IPS-11a (cell line): ENCODE data around the gene HAND2.

ENCODE experiments used
- H3K4me3 ChIP-seq: one replicate; pipeline ENCODE4 v1.5.1; 2013; ENCODE audit warnings: low read depth, low read length, control low read depth

The HAND2 gene

DNA sequence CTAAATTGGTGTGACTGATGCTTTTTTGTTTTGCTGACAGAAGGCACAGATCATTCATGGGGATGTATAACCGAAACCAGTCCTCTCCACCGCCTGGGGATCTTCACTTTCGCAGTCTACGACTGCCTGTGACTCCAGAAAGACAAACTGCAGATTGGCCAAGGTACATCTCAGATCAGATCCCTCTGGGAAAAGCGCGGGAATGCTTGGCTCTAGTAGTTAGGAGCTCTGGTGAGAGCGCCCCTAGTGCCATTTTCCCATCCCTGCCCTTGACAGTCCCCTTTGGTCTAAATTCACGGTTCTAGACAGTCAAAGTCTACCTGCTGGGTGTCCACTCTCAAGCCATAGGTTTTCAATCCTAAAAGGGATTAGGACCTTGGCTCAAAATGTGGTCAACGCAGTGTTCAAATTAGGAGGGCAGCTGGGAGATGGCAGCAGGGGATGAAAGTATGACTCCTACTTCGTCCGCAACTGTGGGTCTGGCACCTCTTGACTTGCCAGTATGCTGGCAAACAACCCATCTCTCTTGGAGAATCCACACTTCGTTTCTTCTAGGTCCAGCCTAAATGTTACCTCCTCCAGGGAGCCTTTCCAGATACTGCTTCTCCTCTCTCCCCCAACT lies 6.9 kb upstream of the HAND2 start:
- H3K4me3 ChIP-seq, result no peak overlapping the region

DNA sequence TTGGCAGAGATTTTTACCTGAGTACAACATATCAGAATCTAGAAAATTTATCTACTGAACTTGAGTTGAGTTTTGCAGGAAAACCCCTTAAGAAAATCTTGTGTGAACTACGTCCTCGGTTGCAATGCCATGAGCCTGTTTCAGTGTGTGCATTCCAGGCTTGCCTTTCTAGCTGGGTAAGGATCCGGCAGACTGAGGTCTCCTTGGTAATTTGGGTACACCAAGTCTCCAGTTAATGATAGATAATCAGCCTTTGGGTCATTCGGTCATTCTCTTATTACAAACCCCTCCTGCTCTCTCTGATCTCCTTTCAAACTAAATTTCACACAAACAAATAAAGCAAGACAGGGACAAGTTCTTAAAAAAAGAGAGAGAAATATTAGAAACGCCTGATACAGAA lies 5.9 kb upstream of the HAND2 start:
- H3K4me3 ChIP-seq, result no peak overlapping the region

DNA sequence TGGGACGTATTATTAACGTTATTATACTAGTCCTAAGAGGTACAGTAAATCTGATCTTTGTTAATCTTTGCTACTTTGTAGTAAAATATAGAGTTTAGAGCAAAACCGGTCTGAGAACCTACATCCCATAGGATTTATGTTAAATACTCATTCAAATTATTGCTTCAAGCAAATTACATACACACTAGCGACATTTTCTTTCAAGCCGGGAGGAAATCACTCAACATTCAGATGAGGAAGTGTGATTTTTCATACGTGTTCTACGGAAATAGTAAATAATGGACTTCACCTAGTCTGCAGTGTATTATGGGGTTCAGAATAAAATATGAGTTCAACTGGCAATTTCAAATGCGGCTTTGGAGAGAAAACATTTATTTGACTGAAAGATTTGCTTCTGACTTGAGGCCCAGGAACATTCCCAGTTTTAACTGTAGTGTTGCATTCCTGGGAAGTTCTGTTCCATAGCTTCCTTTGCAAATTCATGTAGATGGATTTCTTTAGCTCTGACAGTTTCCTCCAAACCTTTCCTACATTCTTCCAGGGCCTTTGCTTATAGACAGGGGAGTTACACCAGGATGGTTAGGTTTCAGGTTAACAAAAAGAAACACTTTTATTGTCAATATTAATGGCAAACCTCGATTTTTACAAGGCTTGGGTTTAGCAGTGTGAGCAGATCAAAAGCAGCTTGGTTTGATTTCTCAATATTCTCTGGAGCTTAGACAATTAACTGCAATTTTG lies 5.3 kb upstream of the HAND2 start:
- no peak overlapping the region for H3K4me3 ChIP-seq

DNA sequence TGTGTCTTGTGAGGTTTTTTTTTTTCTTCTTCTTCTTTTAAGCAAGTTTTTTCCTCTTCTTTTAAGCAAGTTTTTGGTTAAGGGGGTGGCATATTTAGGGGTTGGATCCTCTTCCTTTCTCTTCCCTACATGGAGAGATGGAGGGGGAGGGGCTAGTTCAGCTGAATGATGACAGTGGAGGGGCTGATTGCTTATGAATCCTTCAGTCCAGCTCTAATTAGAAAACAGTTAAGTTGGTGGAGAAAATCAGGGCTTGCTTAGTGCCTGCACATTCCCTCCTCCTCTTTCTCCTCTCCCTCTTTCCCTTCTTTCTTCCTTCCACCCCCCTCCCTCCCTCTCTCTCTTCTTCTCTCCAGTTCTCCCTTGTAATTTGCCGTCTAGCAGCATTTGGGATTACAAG lies 4.4 kb upstream of the HAND2 start:
- H3K4me3 ChIP-seq, result no peak overlapping the region

DNA sequence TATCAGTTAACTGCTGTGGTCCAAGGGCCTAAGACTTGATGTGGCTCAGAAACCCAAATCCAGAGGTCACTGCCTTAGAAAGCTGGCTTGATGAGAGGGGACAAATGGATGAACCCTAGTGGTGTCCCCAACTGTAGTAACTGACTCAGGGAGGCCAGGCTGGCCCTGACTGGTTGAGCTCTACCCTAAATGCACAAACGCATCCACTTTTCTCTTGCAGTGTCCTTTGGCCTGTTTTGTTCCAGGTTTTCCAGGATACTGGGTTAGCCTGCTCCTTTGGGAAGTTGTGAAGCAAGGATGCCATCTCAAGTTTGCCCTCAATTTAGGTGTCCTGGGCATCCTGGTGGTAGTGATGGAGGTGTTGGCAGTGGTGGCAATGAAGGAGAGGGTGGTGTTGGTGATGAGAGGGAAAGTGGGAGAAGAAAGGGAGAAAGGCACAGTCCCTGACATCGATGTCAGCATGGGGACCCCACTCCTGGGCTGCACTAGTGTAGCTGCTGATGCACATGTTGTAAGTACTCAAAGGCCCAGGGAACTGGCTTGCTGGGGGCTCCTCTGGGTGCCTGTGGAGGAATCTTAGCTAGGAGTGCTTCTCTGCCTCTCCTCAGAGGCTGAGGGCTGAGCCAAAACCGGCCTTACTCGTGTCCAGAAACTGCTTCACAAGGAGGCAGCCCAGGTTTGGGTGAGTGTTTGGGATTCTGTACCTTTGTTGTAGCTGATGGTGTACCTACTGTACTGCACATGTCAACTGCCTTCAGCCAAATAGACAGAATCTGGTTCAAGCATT lies 2.9 kb upstream of the HAND2 start:
- no peak overlapping the region for H3K4me3 ChIP-seq

DNA sequence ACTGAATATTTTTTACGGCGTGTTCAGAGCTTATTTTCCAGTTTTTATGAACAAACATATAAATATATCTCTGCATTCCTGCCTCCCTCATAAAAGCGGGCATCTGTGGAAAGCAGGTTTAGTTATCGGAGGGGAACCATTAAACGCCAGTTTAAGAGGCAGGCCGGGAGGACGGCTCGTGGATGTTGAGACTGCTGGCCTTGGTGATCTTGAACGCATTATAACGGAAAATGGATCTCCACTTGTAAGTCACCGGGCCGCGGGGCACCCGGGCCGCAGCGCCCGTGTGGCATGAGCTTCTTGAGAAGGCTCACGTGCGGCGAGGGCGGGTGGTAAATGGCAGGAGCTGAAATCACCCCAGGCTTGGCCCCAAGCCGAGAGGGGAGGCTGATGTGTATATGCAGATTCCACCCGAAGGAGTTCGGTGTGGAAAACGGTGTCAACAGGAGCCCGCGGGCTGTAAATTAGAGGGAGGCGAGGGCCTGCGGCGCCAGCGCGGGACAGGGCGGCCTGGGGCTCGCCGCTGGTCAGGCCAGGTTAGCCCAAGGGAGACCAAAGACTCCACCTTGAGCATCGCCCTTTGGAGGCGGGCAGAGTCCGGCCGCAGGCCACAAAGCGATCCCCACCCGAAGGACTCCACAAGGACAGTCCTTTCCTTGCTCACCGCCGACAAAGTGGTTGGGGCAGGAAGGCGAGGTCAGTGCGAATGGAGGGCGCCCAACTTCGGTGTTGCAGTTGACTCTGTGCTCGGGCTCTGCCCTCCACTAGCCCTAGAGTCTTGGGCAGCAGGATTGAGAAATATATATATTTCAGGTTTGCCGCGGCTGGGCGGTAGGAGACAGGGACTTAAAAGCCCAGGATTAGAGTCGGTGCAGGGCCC lies 1.3 kb upstream of the HAND2 start:
- no peak overlapping the region for H3K4me3 ChIP-seq

DNA sequence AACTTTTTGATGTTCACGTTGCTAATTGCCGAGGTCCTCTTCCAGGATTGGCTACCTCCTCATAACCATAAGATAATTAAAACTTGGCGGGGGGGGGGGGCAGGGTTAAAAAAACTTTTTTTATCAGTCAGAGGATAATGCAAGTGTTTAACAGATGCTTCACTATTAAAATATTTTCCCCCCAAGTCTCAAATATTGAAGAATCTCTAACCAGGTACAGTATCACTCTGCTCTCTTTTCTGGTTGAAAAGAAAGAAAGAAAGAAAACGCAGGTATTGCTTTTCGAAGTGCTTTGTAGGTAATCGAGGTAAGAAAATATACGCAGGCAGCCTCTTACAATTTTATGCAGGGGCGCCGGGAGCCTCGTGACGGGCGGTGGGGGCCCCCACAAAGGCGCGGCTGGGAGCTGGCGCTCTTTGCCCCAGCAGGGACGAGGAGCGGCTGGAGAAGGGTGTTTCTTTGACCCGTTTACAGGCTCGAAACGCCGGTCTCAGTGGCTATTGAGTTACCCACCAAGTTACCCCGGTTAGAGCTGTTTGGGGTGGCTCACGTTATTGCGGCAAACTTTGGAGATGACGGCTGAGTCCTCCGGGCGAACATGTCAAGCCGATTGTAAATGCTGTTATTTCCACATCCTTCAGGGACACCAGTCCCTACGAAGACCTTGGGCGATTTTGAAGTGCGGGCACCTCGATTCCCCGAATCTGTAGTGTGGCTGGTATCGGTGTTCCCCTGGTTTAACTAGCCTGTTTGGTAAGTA lies 477 bp upstream of the HAND2 start:
- no peak overlapping the region for H3K4me3 ChIP-seq

DNA sequence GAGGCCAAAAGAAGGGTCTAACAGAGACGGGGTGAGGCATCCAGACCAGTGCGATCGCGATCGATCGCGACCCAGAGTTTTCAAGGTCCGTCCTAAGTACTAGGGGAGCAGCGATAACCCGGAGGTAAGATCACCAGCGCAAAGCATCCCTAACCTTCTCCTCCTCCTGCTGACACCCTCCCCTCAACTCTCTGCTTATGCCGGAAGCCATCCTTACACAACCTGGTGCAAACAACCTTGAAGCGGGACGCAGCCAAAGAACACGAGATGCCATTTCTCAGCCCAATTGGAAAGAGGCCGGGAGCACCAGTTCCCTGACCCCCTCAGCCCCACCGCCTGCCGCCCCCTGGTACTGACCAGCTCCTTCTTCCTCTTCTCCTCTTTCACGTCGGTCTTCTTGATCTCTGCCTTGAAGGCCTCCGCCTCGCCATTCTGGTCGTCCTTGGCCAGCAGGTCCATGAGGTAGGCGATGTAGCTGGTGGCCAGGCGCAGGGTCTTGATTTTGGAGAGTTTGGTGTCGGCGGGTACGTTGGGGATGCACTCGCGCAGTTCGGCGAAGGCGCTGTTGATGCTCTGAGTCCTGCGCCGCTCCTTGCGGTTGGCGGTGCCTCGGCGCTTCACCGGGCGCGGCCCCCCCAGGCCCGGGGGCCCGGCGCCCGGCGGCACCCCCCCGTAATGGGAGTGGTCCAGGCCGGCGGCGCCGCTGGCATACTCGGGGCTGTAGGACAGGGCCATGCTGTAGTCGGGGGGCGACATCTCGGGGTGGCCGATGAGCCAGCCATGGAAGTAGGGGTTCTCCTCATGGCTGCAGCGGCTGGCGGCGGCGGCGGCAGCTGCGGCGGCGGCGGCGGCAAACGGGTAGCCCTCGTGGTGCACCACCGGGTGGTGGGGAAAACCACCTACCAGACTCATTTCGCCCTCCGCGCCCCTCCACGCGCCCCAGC lies 1.4 kb downstream of the HAND2 start:
- H3K4me3 ChIP-seq, result no peak overlapping the region

DNA sequence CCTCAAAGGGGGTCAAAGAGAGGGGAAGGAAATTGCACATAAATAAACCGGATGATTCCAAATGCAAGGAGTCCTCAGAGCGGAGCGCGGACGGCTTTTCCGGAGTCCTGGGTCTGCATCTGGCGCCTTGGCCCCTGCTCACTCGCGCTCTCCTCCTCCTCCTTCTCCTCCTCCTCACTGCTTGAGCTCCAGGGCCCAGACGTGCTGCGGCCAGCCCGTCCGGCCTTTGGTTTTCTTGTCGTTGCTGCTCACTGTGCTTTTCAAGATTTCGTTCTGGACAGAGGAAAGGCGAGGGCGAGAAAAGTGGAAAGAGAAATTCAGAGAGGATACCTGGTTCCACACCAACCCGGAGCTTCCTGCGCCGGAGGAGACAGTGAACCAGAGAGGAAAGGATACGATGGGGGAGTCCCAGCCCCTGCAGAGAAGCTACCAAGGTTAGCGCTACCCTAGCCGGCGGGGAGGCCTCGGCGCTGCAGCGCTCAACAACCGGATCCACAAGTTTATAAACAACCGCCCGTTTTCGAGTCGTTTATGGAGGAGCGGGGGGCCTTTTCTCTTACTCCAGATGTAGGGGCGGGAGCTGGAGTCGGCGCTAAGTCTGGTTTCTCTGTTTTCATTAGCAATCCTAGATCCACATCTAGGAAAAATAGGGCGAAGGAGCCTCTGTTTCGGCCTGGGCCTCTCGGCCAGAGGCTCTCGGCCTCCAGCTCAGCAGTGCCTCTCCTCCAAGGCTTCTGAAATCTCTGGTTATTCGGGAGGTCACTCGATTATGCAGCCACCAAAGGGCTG lies 2.7 kb downstream of the HAND2 start:
- no peak overlapping the region for H3K4me3 ChIP-seq

DNA sequence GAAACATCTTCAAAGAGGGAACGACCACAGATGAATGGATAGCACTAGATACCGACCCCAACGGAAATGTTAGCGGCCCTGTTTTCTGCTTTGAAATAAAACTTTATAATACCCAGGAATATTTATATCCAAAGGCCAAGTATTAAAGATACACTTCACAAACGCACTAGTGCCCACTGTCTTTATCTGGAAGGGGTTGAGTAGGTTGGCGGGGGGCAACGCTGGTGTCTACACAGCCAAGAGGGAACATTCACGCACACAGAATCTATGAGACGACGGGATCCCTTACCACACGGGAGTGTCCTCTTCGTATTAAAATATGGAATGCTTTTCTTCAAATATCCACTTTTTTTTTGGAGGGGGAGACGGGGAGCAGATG lies 3.3 kb downstream of the HAND2 start:
- H3K4me3 ChIP-seq, result no peak overlapping the region

DNA sequence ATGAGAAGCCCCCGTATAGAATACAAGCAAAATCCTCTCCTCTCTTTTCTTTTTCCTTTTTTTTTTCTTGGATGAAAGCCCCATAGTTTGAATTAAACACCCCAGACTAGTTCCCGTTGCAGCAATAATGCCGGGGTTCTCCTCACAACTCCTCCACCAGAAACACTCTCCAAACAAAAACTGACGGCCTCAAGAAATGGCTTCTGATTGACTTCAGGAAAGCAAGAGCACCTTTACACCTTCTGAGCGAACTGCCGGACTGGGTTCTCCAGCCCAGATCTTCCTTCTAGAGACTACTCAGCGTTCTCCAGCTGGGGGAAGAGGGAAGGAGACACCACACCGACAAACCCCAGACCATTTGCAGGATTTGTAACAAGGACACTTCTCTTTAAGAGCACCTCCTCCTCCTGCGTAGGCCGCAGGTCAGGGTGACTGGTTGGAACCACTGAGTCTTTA lies 4.0 kb downstream of the HAND2 start:
- no peak overlapping the region for H3K4me3 ChIP-seq

DNA sequence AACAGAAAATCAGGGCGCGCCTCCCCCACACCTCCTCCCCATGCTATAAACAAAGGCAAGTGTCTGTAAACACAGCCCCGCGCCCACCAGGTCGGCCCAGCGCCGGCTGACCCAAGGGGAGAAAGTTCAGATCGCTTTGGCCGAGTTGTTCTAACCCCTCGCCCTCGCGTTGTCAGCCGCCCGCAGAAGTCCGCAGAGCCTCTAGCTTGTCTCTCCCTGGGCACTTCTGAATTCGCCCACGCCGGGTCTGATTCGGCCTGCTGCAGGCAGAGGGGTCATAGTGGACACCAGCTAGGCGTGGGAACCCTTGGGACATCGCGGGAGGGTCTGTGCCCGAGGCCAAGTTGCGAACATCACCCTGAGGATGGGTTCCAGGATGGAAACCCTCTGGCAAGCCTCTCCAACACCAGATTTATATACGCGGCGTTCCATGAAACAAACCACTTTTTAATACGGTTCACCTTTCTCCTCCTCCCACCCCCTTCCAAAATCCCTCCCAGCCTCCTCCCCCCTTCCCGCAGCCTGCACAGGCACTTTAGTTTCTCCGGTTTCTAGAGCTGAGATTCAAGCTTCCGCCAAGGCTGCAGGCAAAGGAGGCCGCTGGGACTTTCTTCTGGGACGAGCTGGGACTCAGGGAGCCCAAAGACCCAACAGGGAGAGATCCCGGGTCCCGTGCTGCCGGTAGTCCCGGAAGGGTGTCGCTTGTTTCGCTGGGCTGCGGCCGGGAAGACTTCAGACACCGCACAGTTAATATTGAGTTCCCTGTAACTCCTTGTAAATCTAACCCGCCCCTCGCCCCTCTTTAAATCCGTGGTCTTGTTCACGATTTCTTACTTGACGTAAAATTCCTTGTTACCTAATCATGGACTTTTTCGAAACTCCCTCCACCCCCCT lies 4.7 kb downstream of the HAND2 start:
- no peak overlapping the region for H3K4me3 ChIP-seq

DNA sequence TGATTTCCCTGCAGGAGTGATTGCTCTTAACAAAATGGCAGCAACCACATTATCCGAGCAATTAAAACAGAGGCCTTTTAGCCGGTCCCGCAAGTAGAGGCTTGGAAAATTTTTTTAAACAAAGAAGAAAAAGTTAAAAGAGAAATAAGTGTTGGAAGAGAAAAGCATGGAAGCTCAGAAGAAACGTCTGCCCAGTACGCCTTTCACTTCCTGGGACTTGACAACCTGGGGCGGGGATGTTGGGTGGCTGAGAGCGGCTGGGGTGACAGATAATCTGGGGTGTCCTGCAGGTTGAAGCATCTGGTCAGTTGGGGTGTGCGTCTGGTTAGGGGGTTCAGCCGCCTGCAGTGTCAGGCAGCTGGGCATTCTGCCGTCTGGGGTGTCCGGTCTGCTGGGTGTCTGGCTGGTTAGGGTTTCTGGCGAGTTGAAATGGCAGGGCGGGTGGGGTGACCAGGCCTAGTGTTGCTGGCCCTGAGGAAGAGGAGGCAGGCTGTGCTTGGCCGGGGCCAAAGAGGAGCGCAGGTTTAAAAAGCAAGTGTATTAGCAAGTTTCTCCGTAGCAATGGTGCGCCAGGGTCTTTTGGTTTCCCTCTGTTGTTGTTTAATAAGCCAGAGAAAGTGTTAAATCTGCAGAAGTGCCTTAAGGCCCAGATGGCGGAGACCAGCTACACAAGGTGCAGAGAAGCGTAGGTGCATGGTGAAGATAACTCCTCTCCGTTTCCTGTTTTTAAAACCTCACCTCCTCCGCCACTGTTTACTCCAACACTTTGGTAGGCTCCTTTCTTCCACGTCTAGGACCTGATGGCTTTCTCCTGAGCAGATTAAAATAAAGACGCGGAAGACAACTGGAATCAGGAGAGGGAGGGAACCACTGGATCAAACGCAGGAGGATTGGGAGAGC lies 5.6 kb downstream of the HAND2 start:
- H3K4me3 ChIP-seq, result no peak overlapping the region

DNA sequence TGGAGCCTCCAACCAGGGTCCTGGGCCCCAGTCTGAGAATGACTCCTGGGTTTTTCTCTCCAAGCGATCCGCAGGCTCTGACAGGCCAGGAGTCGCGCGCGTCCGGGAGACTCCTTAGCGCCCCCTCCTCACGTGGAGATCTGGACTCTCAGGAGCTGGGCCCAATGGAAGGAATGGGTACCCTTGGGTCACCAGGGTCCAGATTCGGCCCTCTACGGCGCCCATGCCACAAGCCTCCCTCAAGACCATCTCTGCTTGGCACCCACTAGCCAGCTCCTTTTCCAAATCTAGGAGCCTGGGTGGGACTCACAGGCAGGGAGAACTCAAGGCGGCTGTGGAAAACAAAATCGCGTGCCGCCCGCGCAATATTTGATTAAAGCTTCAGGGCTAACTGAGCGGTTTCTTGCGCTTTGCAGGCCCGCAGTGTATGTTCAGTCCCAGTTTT lies 7.1 kb downstream of the HAND2 start:
- no peak overlapping the region for H3K4me3 ChIP-seq

DNA sequence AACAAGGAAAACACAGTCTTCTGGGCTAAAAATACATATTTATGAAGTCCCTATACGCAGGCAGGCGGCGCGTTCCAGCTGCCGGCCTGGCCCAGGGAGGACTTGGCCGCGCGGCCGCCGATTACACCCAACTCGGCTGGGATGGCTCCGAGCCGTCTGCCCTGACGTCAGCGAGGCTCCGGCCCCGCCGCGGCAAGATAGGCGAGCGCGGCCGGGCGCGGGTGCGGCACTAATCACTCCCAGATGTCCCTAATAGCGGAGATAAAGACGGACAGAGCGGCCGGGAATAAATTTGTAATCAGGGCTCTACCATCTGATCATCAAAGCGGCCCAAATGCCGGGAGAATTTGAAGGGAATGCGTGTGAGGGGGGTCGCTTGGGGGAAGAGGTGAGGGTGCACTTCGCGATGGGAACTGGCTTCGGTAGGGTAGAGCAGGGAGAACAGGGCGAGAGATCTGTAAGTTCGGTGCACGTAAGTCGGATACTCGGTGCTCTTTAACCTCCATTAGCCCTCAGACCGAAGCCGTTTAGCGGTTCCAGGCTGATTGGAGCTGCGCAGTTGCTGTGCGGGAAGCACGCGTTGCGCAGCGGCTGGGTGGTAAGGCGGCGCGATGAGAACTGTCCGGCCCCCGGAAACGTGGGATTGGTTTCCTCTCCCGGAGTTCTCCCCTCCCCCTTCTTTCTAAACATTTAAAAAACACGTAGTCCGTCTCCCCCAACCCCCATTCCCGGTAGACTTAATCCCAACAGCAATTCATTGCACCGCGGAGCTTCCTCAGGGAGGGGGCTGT lies 7.7 kb downstream of the HAND2 start:
- no peak overlapping the region for H3K4me3 ChIP-seq
